HL-60 (cell line): ENCODE results near the gene ANGPTL5.

Source experiments
- GABPA ChIP-seq: IDR thresholded peaks from 2 replicates; pipeline ENCODE4 v1.6.1; 2012; ENCODE audit warnings: low read depth
- POLR2AphosphoS5 ChIP-seq: IDR thresholded peaks from 2 replicates; pipeline ENCODE4 v1.6.1; 2012; ENCODE audit warnings: low read depth
- REST ChIP-seq: IDR thresholded peaks from 2 replicates; pipeline ENCODE4 v1.6.1; 2012; ENCODE audit warnings: low read depth; ENCODE audit not compliant: insufficient replicate concordance
- SPI1 ChIP-seq: IDR thresholded peaks from 2 replicates; pipeline ENCODE4 v1.6.1; 2012; ENCODE audit warnings: low read depth, mild to moderate bottlenecking, borderline replicate concordance
- TF ChIP-seq, protein P1 (sequence below): IDR thresholded peaks from one replicate; pipeline ENCODE4 v1.5.1; 2011; ENCODE audit warnings: low read length, control low read depth, inconsistent platforms; ENCODE audit not compliant: insufficient read depth

- TF ChIP-seq, protein P1, sequence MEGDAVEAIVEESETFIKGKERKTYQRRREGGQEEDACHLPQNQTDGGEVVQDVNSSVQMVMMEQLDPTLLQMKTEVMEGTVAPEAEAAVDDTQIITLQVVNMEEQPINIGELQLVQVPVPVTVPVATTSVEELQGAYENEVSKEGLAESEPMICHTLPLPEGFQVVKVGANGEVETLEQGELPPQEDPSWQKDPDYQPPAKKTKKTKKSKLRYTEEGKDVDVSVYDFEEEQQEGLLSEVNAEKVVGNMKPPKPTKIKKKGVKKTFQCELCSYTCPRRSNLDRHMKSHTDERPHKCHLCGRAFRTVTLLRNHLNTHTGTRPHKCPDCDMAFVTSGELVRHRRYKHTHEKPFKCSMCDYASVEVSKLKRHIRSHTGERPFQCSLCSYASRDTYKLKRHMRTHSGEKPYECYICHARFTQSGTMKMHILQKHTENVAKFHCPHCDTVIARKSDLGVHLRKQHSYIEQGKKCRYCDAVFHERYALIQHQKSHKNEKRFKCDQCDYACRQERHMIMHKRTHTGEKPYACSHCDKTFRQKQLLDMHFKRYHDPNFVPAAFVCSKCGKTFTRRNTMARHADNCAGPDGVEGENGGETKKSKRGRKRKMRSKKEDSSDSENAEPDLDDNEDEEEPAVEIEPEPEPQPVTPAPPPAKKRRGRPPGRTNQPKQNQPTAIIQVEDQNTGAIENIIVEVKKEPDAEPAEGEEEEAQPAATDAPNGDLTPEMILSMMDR: no peak
- TF ChIP-seq POLR2AphosphoS5 (no peak), REST (no peak), GABPA (no peak), SPI1 (no peak)
These were observed 36.1 kb downstream of the ANGPTL5 start for GRCh38 chr11:101880222-101880621.
